HT1080 (cell line): ENCODE measurements around the gene SPOCD1. TPM values are rescaled to one million over a fixed set of nuclear protein-coding genes. Genes with fewer than 3 reads are reported as not detected.

Experiments used
- DNase-seq: peaks from one replicate; pipeline ENCODE4 v3.0.0-alpha.2; 2015; ENCODE audit warnings: low read depth
- total RNA-seq: library from RNA; depleted of rRNA; stranded (reverse); fragments of >200 nt; shearing (Covaris generic); gene quantifications from 2 replicates; pipeline ENCODE4 v1.2.3, GENCODE V29; 2014

The SPOCD1 gene
- total RNA-seq, 1 experiment from 2014 or later: 25.2 TPM

DNA sequence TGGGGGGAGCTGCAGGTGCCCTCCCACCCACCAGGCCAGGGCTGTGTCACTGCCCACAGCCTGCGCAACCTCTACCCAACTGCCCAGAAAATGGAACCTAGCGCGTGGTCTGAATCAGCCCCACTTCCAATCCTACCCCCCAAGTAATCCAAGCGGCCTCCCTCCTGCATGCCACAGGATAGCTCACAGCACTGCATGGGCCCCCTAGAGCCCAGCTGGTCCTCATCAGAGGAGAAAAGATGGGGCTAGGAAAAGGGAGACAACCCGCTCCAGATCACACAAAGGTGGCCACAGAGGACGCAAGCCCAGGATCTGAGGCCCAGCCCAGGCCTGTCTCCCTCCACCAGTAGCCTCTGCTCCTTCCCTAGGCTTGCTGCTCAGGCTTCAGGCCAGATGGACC lies 57.8 kb downstream of the SPOCD1 start:
- no peak for DNase-seq

DNA sequence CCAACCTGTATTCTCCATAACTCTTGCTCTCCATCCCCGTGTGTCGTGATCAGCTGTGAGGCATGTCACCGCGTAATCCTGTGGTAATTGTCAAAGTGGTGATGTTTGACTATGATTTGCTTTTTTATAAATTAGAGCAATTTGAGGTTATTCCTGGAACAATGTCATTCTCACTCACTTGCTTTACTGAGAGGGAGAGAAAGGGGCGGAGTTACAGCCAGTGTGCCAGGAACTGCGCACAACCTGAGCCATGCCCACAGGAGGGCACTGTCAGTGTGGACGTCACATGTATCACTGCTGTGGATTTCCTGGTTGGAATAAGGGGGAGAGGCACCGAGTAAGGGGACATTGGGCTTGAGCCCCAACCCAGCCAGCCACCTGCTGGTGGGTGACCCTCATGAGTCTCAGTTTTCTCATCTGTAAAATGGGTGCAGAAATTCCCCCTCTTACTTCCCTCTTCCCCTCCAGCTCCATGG lies 58.6 kb downstream of the SPOCD1 start:
- DNase-seq: no peak

DNA sequence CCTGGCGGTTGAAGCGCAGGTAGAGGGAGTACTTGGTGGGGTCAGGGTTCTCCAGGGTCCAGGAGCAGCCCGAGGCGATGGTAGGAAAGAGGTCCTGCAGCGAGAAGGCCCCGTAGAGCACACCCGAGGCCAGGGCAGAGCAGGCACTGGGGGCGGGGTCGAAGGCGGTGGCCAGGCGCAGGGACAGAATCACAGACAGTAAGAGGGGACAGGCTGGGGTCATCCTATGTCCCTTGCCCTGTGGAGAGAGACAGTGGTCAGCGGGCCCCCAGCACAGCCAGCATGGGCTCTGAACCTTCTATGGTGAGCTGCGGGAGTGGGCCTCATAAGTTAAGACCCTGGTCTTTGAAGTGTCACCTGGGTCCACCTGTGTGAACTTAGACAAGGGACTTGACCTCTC lies 59.2 kb downstream of the SPOCD1 start:
- DNase-seq: no peak

DNA sequence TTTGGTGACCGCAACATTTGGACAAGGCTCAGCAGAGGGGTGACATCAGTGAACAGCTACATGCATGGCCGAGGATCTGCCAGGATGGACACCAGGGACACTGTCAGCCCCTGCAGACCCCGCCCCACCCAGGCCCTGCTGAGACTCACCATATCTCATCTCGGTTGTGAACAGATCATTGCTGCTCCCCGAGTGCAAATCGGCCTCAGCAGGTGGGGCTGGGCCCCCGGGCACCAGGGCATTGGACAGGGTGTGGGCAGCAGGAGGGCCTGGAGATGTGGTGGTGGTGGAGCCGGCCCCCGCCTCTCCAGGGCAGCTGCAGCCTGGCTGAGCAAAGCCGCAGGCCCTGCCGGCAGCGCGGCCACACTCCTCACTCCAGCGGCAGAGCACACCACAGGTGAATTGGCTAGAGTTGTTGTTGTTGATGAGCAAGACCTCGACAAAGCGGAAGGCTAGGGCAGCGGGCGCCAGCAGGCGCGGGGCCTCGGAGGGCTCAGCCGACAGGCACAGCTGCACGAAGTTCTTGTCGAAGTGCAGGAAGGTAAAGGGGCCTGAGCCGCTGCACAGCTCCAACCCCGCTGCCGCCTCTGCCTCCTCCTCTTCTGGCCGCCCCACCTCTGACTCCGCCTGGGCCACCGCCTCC lies 59.9 kb downstream of the SPOCD1 start:
- no peak for DNase-seq

DNA sequence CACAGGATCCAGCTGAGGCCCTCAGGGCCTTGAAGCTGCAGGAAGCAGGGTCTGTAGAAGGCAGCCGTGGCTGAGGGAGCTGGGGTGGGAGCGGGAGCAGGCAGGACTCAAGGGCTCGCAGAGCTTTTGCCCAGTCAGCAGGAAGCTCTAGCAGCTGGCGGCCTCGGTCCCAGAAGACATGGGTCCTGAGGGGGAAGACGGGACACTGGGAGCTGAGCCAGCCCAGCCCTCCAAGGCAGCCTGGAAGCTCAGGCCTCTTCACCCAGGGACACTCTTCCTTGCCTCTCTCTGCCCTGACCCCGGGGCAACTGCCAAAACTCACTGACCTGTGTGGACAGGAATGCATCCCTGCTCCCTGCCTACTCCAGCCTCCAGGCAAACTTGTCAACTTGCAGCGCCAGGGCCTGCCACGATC lies 60.6 kb downstream of the SPOCD1 start:
- no peak for DNase-seq

DNA sequence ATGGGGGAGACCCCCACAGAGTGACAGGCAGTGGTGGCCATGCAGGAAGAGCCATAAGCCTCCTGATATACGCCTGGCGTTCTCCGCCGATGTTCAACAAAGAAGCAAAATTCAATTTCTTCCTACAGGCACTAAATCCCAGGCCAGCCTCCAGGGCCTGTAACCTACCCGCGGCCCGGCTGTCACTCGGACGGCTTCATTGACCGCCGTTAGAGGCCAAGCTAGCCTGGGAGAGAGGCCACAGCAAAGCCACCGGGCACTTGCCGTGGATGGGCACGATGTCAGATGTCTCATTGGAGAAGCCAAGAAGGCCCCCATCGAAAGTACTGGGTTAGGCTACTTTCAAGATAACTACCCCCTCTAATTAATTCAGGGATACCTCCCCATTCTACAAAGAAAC lies 61.4 kb downstream of the SPOCD1 start:
- no peak for DNase-seq

DNA sequence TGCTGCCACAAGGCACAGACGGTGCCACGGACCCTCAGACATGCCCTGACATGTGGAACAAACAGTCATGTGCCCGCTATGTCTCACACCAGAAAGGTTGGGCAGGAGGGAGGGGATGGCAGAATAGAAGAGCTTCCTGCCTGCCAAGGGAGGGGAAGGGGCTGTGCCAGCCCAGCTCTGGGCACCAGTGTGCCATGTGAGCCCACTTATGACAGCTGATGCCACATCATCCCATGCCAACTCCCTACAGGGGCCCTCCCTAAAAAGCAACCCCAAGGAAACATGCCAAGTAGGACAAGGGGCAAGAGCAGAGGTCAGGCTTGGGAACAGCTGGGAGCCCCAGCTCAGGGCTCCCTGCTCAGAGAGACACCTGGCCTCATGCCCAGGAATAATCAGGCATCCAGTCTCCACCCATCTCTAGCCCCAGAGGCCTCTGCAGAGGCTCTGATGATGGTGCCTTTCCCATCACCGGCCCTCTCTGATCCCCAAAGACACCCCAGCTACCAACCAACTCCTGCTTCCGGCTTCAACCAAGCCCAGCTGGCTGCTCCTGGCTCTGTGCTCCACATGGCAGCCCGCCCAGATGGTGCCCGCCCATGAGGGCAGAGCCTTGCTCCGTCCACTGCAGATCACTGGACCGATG lies 62.0 kb downstream of the SPOCD1 start:
- DNase-seq: no peak

DNA sequence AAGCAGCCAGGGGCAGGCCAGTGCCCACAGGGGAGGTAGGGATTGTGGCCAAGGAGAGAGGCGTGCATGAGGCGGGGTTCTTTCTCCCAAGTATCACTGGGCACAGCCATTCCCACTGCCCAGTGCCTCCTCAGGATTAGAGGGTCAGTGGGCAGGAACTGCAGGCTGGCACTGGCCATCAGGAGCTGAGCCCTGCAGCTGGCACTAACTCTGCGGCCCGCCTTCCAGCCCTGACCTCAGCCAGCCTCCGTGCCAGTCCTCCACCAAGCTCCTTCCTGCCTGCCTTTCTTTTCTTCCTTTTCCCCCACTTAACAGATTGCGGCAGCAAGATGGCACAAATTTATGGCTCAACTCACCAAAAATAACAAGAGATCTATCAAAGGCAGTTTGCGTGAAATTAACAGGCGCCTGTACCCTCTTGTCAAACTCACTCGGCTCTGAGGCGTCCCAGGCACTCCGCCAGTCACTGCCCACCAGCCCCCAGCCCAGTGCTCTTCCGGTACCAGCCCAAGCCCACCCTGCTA lies 62.8 kb downstream of the SPOCD1 start:
- no peak for DNase-seq

DNA sequence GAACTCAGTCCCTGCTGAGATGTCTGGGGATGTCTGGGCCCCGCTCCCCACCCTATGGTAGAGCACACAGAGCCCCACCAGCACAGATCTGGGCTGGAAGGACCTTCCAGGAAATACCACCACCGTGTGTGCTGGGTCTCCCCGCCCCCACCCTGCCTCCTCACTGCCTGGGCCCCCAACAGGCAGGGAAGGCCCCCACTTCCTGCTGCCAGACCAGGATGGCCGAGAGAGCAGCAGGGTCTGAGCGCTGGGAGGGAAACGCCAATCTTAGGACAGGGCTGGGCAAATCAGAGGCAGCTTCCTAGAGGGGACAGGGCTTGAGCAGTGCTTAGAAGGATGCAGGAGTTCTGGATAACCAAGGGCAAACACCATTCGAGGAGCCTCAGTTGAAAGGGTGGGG lies 63.6 kb downstream of the SPOCD1 start:
- no peak for DNase-seq

DNA sequence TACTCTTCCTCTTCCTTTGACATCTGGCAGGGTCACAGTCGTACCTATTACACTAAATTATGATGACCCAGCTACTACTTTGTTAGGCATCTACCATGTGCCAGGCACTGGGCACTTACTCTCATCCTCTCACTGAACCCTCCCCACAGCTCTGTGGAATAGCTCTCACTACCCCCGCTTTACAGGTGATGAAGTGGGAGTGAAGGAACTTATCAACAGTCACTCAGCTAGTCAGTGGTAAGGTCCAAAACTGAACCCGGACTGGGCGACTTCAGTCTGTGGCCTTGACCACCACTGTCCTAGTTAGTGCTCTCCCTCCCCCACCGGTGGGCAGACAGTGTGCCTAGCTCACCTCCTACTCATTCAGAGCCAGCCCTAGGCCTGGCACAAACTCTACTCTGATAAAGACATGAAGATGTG lies 64.0 kb downstream of the SPOCD1 start:
- DNase-seq: no peak

DNA sequence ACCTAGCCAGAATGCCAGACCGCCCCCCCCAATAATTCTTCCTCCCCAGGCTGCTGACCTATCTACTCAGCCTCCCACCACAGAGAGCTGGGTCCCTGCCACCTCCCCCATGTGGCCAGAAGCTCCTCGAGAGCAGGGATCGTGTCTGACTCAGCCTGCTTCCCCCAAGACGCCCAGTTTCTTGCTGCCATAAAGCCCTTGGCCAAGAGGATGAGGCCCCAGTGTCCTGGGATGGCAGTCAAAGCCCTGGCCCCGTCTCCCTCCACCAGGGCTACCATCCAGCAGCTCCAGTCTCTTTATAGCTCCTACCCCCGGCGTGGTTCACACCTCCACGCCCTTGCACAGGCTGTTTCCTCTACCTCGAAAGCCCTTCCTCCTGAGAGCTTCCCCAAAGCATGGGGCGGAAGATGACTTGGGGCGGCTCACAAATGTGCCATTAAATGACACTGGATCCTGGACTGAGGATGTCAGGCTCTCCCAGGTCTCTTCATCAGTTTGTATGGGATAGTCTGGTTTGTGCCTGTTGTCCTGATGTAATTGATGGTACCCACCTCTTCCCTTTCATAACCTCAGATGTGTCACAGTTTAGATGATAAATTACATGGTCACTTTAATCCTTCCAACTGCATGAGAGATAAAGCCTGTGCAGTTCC lies 64.8 kb downstream of the SPOCD1 start:
- peak; percentile 61 for DNase-seq

DNA sequence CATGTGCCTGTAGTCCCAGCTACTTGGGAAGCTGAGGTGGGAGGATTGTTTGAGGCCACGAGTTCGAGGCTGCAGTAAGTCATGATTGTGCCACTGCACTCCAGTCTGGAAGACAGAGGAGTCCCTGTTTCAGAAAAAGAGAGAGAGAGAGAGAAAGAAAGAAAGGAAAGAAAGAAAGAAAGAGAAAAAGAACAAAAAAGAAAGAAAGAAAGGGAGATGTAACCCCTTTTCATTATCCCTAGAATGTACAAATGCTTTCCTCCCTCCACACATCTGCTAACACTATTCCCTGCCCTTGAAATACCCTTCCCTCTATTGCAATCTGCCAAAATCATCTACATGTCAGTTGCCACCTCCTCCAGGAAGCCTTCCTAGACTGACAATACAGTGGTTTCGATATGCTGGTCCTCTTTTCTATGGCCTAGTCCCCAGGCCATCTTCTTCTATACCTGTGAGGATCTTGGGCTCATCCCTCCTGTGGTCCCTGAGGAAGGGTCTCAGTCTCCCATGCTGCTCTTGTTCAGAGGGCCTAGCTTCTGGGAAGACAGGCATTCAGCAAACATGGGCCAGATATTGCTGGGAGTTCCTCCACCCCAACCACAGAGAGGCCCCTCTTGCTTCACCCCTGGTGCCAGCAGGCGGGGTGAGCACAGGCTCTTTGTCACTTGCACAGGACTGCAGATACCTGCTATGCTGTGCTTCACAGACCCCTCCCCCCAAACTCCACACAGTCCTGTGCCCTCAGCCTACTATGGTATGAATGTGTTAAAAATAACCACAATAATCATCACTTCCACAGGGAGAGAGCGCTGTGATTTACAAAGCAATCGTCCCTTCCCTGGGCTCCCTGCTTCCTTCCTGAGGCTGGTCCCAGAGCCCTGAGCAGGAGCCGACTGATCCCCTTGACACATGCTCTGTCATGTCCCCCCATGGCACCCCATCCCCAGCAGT lies 65.8 kb downstream of the SPOCD1 start:
- no peak for DNase-seq

DNA sequence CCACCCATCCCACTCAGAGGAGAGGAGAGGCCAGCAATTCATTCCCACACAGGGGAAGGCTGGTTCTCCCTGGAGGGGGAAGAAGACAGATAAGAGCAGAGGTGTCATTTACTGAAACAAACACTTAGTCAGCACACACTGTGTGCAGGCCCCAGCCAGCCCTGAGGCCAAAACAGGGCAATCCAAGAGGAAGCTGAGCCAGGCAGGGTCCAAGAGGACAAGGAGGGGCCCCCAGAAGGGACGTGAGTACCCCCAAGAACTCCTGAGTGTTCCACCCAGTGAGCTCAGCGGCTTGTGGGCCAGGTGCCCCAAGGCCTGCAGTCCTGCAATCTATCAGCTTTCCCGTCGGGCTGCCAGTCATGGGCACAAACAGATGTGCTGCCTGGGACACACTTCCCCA lies 67.5 kb downstream of the SPOCD1 start:
- no peak for DNase-seq

DNA sequence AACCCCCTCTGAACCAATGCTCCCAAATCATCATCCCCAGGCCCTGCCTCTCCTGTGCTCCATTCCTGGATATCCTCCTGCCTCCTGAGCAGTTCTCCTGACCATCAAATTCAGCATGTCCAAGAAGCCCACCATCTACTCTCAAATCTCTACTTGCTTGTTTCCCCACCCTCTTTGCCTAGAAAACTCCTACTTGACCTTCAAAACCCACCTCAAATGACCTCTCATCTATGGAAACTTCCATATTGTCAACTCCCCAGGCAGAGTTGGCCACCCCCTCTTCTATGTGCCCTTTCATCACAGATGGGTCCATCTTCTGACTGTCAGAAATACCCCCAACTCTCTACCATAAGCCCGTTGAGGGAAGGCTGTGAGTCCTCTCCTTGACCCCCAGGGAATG lies 68.5 kb downstream of the SPOCD1 start:
- DNase-seq: no peak

DNA sequence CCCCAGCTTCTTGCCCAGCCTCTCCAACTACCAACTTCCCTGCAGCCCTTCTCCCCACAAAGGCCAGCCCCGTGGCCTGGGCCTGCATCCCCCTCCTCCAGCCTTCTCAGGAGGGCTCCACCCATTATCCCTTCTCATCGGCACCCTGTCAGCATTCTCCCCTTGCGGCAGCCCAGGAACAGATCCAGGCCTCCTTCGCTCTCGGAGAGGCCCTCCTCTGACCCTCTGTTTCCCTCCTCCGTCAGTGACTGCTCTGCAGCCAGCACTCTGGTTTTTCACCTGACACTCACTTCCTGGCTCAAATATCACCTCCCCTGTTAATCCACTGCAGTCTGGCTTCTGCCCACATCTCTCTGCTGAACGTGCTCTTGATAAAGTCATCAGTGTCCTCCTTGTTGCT lies 69.1 kb downstream of the SPOCD1 start:
- DNase-seq: no peak

DNA sequence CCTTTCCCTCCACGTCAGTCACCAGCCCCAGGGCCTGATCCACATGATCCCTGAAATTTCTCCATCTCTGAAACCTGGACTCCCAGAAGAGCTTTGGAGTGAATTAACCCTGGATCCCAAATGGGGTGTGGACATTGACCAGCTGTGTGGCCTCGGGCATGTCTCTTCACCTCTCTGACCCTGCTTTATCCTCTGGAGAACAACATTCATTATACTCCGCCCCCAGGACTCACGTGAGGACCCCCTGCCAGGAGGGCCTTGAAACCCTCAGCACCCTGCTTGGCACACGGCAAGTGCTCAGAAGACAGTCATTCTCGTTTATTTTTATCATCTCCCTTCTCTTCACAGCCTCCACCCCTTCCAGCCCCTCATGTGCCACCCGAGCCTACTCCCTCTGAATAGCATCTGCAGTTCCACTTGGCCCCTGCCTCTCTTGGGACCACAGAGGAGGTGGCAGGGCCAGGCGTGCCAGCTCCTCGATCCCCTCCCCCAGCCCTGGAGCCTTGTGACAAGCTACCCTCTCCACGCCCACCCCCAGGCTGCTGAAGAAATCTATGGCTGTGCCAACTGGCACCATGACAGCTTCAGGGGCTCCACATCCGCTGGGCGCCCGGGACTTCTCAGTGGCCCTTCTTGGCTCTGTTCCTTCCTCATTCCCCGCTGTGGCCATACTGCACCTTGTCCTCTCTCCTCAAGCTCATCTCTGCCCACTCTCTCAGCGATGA lies 69.7 kb downstream of the SPOCD1 start:
- DNase-seq: no peak

DNA sequence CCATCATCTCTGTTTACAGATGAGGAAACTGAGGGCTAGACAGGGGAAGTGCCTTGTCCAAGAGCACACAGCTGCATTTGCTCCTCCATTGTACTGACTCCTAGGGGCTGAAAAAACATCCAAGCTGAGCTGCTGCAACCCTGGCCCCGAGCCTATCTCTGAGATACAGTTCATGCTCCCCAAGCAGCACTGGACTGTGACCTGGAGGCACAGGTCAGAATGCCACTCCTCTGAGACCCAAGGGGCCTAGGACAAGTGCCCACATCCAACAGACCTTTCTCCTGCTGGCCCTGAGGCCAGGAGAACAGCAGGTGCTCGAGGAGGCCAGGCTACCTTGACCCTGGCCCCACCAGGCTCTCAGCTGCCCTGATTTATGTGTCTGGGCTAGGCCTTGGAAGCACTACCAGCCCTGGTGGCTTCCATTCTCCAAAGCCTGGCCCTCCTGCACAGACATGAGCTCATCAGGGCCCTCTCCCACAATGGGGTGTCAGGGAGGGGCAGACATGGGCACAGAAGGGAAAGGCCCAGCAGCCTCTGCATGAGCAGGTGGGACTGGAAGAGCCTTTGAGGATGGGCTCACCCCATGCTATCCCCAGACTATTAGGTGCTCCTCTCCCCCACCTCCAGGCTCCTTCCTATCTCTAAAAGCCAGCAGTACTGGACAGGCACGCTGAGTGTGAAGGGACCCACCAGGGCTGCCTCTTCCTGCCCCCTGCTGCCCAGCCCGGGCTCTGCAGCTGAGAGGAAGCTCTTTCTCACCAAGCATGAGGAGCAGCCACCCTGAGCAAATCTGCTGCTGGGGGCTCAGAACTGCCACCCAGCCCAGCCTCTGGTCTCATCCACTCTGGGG lies 70.5 kb downstream of the SPOCD1 start:
- peak; percentile 64 for DNase-seq

DNA sequence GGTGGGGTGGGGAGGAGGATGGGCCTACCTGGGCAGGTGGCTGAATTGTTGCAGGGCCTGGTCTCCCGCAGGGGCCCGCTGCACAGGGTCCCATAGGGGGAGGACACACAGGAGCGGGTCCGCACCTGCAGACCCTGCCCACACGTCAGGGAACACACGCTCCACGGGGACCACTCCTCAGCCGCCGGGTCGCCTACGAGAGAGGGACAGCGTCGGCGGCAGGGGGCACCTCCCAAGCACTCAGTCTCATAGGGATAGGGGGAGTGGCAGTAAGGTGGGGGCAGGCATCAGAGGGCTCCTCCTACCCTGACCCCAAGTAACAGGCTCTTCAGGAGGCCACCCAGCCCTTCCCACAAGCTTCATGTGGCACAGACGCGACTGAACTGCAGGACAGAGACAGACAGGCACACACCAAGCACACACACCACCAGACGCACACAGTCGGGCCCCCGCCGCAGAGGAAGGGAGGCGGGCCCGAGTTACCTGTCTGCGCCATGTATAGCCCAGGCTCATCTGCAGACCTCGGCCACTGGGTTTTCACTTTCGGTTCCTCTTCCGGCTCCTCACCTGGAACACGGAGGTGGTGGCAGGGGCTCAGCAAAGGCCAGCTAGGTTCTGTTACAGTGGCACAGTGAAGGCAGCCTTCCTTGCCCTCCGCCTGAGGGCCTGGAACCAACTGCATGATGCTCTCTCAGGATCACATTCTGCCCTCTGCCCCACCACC lies 71.5 kb downstream of the SPOCD1 start:
- DNase-seq: no peak
